Esophagus squamous epithelium (tissue), 4 donors: ENCODE data around the gene C3orf70.

ENCODE experiments used
- POLR2A ChIP-seq, 4 donors: fragments of 450-650 bp; IDR thresholded peaks; one replicate each; pipeline ENCODE4 v1.6.1; 2017; ENCODE audit warnings: antibody characterized with exemption in 4 of 4, mild to moderate bottlenecking in 4 of 4, moderate library complexity in 3 of 4
- TF ChIP-seq, protein P1 (sequence below), 6 experiments: fragments of 450-650 bp in 4 of 6; fragments of 200-600 bp in 2 of 6; sonication (generic) in 2 of 6; IDR thresholded peaks; one replicate each; pipeline ENCODE4 v1.5.1; 2016 to 2019; ENCODE audit warnings: antibody characterized with exemption in 6 of 6, mild to moderate bottlenecking in 4 of 6, moderate library complexity in 4 of 6

DNA sequence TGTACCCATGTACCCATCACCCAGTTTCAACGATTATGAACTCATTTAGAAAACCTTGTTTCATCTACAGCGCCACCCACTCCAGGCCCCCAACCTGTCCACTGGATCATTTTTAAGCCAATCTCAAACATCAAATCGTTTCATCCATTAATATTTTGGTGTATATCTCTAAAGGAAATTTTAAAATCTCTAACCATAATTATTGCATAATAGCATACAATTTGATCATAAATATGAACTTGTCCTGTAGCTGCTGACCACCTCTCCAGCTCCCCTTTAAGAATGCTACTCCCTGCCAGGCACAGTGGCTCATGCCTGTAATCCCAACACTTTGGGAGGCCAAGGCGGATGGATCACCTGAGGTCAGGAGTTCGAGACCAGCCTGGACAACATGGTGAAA is 2.8 kb upstream of the C3orf70 start:
- TF ChIP-seq, protein P1, sequence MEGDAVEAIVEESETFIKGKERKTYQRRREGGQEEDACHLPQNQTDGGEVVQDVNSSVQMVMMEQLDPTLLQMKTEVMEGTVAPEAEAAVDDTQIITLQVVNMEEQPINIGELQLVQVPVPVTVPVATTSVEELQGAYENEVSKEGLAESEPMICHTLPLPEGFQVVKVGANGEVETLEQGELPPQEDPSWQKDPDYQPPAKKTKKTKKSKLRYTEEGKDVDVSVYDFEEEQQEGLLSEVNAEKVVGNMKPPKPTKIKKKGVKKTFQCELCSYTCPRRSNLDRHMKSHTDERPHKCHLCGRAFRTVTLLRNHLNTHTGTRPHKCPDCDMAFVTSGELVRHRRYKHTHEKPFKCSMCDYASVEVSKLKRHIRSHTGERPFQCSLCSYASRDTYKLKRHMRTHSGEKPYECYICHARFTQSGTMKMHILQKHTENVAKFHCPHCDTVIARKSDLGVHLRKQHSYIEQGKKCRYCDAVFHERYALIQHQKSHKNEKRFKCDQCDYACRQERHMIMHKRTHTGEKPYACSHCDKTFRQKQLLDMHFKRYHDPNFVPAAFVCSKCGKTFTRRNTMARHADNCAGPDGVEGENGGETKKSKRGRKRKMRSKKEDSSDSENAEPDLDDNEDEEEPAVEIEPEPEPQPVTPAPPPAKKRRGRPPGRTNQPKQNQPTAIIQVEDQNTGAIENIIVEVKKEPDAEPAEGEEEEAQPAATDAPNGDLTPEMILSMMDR (IDR thresholded peaks at IDR 0.05), result no peak
- no peak for TF ChIP-seq POLR2A (IDR thresholded peaks at IDR 0.05)
